Stimulated activated CD4-positive, alpha-beta T cell treated with anti-CD3 and anti-CD28 coated beads, Interleukin-15, amount 100 ng/mL, for 1 hour (primary cell): ENCODE results near the gene LRWD1.

ENCODE experiments used
- DNase-seq, 2 donors: peaks; one replicate each; pipeline ENCODE4 v3.0.0-alpha.2; 2020; ENCODE audit warnings: low read depth in 1 of 2, low spot score in 1 of 2

Gene LRWD1

DNA sequence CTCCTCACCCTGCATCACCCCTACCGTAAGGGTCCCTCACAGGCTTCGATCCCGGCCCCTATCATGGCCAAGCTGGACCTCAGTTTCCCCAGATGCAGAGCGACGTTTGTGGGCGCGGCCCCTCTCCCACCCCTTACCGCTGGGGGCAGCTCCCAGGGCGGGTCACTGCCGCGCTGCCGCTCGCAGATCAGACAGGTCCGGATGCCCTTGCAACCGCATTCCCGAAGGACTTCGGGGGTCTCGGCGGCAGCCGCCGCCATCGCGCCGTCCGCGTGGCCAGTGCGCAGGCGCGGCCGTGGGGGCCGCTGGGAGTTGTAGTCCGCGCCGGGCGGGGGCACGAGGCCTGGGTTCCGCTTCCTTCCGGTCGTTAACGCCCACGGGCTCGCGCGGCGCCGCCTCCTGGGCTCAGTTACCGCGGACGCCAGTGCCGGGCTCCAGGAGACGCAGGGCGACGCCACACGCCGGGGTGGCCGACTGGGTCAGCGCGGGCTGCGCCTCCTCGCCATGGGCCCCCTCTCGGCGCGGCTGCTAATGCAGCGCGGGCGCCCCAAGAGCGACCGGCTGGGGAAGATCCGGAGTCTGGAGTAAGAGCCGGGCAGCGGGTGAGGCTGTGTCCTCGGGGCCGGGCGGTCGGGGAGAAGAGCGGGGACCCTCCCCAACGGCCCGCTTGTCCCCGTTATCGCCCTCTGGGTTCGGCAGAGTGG, at the start of gene LRWD1, which contains the start of gene ALKBH4:
Gene LRWD1 (plus strand): TSS at position 408 of the 704 bp plus-strand sequence. CDS start 97 bp downstream, at position 505.
Gene ALKBH4 (minus strand): TSS at position 287 of the 704 bp plus-strand sequence. CDS start 27 bp downstream, at position 260.
- peak; percentile 90 to 96 for DNase-seq

DNA sequence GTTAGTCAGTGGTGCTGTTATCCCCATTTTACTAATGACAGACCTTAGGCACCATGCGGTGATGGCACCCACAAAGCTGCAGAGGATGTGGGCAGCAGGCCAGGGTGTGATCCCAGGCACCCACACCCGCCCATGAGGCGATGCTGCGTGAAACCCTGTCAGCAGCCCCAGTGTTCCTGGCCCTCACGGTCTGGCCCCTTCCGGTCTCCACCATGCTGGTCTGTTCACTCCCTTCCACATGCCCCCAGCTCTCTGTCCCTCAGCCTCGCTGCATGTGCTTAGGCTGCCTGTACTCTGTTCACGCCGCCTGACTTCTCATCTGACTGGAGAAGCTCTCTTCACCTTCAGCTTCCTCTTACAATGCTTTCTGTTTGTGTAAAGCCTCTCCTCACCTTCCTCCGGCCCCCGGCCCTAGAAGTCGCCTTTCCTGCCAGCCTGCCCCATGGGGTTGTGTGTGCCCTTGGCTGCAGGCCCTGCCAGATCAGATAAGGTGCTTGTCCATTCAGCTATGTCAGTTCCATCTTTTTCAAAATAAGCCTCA, 49.0 kb upstream of the LRWD1 start:
- peak; percentile 24 to 26 for DNase-seq

DNA sequence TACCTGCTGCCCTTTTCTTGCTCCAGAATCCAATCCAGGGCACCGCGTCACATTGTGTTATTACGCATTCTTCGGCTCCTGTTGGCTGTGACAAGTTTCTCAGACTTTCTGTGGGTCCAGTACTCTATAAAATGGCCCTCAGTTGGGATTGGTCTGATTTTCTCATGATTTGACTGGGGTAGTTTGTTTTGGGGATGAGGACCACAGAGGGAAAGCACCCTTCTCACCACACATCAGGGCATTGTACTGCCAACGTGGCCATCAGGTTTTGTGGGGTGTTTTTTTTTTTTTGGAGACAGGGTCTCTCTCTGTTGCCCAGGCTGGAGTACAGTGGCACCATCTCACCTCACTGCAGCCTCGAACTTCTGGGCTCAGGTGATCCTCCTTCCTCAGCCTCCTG, 48.4 kb upstream of the LRWD1 start:
- no peak for DNase-seq

DNA sequence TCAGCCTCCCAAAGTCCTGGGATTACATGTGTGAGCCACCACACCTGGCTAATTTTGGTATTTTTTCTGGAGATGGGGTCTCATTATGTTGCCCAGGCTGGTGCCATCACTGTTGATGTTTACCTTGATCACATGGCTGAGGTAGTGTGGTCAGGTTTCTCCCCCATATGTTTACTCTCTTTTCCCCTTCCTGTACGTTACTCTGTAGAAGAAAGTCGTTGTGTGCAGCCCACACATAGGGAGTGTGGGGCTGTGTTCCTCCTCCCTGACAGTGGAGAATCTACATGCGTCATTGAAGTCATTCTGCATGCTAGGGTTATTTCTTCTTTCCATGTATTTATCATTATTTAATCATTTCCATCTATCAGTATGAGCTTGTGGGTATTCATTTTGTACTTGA, 47.7 kb upstream of the LRWD1 start:
- DNase-seq: no peak

DNA sequence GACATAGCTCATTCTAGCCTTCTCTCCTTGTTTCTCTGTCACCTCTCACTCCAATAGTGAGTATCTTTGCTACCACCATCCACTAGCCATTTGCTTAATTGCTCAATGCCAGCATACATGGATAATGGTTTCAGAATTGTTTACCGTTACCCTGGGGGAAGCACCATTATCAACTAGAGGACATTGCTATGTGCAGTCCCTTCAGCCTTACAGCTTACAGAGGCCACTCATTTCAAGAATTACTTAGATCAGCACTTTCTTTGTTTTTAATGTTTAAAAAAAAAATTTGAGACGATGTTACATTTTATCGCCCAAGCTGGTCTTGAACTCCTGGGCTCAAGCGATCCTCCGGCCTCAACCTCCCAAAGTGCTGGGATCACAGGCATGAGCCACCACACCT, 46.2 kb upstream of the LRWD1 start:
- no peak for DNase-seq

DNA sequence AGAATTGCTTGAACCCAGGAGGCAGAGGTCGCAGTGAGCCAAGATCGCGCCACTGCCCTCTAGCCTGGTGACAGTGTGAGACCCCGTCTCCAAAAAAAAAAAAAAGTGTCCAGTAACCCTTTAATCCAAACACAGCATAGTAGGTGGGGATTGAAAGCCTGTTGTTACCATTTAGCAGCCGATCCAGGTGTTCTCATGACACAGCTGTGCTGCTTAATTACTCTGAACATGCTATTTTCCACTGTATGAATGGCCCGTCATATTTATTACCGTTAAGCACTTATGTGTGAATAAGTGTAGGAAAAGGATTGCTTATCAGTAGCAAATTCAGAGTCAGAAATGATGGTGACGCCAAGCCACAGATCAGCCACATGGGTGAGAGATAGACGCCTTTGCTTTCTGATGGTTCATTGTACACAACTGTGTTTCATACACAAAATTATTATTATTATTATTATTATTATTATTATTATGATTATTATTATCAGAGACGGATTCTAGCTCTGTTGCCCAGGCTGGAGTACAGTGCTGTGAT, 43.0 kb upstream of the LRWD1 start:
- no peak for DNase-seq

DNA sequence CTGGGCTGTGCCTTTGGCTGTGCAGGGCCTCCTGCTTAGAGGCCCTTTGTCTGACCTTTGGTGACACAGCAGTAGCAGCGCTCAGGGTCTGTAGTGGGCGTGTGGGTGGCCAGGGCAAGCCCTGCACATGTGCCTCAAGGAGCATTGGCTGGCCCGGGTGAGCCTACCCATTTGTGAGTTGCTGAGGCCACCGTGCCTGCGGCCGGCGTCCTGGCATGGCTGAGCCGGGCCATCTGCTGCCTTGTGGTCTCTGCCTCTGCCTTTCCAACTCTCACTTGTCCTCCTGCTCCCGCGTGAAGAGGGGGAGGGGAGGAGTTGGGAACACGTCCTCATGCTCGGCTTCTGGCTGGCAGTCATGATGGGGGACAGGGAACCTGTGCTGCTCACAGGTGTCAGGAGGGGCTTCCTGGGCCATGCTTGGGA, 40.6 kb upstream of the LRWD1 start:
- DNase-seq: no peak

DNA sequence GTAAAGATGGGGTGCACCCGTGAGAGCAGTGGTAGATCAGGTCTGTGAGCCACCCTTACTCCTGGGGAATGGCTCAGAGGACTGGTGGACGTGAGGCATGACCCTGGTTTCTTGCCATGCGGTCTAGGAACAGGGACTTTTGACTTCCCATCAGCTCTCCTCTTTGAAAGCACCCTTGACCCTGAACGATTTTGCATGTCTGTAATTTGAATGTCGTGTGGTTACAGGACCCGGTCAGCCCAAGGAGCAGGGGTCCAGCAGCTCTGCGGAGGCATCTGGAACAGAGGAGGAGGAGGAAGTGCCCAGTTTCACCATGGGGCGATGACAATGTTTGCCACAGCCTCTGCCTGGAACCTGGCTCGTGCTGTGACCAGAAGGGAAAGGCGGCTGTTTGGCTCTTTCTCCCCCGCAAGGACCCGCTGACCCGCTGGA, 40.0 kb upstream of the LRWD1 start:
- no peak for DNase-seq

DNA sequence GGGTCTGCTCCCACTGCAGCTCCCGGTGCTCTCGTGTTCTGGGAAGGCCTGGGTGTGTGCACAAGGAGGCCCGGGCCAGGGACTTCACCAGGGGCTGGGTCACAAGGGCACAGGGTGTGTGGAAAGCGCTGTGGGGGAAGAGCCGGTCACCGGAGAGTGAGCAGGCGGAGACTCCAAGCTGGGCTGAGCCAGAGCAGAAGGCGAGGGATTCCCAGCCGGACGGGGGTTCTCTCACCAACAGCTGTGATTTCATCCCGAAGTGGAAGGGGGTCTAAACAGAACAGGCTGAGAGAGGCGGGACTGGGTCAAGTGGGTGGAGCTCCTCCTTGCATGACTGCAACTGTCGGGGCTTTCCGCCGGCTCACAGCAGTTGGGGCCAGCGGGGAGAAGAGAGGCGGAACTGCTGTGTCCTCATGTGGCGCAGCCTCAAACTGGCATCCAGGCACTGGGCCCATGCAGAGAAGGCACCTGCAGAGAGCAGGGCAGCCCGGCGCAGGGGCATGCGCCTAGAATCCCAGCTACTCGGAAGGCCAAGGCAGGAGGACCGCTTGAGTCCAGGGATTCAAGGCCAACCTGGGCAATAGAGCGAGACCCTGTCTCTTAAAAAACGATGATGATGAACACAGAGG, 39.0 kb upstream of the LRWD1 start:
- DNase-seq: peak; percentile 64 to 70

DNA sequence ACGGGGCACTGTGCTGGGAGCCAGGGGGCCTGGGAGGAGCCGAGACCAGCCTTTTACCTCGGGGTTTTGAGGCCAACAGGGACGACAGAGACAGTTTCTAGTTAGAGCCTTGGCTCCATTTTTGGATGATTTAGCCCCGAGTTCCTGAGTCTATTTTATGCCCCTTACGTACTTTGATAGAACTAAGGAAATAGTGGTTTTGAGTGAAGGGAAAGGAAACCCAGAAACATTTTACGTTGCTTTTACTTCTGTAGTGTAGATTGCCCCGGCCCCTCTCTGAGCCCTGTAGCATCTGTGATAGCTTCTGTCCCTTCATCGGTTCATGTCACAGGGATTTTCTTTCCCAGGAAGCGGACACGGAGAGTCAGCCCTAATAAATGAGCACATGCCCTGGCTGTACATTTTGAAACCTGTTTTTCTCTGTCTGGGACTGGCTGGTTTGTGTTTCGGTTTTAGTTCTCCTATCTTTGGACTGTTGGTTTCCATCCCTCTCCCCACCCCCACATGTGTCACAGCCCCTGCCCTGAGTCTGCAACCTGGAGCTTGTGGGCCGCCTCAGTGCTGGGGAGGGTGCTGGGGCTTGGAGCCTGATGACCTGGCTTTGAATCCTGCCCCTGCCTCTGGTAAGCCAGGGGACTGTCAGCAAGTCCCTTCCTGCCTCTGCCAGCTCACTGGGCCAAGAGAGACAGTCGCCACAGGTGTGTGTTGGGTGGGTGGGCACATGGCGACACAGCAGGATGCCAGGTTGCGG, 38.3 kb upstream of the LRWD1 start:
- peak; percentile 17 to 53 for DNase-seq

DNA sequence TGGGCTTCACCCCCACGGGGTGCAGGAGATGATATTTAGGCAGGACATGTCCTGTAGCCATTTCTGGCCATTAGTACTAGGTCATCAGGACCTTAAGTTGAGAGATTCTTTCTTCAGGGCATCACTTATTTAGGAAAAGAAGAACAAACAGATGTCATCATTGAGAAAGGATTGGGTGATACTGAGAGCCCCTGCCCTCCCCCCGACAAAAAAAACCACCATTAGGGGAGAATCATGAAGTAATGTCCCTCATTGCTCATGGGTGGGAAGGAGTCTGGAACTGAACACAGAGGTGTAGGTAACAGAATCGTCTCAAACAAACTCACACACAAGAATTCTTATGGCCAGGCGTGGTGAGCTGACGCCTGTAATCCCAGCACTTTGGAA, 37.8 kb upstream of the LRWD1 start:
- DNase-seq: no peak

DNA sequence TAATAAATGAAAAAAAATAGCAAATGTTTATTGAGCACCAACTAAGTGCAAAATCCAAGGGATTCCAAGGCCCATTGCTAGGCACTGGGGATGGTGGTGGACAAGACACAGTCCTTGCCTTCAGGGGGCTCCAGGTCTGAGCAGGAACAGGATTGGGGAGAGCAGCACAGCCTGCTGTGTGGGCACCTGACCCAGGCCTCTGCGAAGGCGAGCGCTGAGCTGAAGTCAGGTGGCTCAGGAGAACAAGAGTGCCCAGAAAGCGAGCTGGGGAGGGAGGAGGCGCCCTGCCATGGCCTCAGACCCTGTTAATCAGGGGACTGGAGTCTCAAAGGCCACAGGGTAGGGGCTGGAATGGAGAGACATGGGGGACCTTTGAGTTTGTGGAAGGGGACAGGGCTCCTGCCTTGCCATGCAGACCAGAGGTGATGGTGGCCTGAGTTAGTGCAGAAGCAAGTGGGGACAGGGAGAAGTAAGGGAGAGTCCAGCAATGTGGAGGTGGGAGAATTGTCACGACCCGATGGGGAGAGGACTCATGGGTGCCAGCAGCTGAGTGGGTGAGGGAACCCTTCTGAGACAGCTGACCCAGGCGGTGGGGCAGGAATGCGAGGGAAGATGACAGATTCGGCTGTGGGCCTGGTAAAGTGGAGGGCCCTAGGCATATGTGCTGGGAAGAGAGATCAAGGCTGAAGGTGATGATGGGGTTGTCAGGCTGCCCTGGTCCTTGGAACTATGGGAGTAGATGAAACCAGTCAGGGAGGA, 35.5 kb upstream of the LRWD1 start:
- DNase-seq: no peak

DNA sequence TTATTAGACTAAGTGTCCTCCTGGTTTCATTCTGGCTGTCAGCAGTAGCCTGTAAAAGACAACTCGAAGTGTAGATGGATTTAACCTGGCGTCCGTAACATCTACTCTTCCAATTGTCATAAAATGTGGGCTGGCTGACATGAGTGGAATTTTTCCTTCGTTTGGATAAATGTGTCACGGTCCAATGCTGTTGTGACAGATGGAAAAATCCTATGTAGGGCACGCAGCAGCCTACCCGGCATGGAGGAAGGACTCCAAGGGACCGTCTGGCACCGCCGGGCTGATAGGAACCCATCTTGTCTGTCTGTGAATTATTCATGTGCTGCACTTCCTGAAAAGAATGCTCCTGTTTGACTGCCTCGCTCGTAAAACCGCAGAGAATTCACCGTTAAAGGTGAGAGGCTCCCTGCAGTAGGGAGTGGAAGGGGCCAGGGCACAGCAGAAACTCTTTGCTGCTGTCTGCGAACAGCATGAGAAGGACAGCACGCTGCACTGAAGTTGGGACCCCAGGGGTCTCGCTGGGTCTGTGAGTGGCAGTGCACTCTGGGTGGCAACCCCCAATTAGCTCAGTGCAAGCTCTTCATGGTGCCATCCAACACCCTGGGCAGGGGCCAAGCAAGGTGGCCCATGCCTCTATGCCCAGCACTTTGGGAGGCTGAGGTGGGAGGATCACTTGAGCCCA, 33.0 kb upstream of the LRWD1 start:
- DNase-seq: peak; percentile 26 to 40

DNA sequence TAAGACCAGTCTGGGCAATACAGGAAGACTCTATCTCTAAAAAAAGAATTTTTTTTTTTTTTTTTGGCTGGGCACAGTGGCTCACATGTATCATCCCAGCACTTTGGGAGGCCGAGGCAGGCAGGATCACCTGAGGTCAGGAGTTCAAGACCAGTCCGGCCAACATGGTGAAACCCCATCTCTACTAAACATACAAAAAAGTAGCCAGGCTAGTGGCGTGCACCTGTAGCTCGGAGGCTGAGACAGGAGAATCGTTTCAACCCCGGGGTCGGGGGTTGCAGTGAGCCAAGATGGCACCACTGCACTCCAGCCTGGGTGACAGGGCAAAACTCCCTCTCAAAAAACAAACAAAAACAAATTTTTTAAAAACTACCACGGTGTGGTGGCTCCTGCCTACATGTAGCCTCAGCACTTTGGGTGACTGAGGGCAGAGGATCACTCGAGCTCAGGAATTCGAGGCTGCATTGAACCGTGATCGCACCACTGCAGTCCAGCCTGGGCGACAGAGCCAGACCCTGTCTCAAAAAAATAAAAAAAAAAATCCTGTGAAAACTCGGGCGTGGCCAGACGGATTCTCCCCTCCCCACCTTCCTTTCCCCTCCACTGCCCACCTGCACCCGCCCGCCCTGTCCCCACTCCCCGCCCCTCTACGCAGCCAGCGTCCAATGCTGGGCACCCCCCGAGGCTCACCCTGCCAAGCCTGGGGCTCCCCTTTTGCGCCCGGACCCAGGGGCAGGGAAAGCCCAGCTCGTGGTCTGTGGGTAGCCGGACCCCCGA, 32.2 kb upstream of the LRWD1 start:
- no peak for DNase-seq

DNA sequence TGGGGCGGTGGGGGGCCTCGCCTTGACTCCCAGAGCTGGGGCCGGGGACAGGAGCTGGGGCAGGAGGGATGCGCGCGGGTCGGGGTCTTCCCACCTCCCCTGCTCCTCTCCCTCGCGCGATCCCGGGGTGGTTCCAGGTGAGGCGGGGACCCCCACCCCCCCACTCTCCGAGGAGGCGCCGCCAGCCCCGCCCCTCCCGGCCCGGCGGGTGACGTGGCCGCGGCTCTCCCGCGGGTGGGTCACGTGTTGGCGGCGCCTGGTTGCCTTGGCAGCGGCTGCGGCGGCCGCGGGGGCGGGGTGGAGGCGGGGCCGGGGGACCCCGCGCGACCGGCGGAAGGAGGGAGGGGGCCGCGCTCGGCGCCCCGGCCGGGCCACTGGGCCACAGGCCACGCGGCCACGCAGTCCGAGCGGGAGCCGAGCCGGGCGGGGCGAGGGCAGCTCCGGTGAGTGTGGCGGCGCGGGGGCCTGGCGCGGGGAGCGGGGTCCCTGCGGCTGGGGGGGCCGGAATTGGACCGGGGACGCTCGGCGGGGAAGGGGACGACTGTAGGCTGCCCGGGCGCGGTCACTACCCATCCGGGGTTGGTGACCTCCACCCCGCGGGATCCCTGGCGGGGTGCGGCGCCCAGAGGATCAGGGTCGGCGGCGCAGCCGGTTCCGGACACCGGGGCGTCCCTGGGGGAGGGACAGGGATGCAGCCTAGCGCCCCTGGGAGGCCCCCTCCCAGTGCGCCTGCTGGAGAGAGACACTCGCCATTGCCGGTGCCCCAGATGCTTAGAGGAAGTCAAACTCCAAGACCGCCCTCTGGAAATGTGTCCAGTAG, 31.4 kb upstream of the LRWD1 start, which contains the start of gene ORAI2:
Gene ORAI2 (plus strand): TSS at position 357 of the 820 bp plus-strand sequence. CDS start 5,382 bp downstream, outside the sequence.
- peak; percentile 79 to 84 for DNase-seq

DNA sequence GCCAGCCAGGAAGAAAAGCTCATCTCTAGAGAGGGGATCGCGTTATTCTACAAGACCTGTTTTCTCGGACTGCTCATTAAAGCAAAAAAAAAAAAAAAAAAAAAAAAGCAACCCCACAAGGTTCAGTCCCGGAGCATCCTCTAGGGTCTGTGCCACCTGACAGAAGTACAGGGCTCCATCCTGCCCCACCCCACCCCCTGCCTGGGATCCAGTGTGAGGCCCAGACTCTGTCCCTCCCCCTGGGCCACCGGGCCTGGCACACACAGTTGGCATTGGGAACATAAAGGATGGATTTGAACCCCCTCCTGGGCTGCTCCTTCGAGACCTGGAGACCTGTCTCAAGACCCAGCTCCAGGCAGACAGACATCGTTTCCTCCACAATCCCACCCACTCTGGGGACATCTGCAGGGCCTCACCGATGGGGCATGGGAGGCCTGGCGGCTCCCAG, 30.7 kb upstream of the LRWD1 start:
- DNase-seq: no peak

DNA sequence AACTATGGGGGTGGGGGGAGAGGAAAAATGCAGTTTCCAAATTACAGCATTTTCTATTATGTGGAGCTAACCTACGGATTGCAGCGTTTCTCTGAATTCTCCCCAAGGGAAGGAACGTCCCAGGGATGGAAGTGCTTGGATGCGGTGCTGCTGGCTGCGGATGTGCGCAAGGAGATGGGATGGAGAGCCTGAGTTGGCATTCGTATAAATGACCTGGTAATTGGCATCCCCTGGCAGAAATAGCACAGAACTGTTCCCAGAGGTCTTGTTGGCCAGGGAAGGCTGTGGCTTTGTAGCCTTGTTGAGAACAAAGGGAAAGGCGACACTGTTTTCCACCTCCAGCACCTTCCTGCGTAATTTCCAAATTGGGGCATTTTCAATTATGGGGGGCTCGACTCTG, 28.7 kb upstream of the LRWD1 start:
- DNase-seq: no peak
